Activated CD4-positive, alpha-beta memory T cell treated with anti-CD3 and anti-CD28 coated beads, Interleukin-2, amount 10 ng/mL, durations not matched to agents 7 days and 5 days (primary cell): ENCODE data around the gene ZP1. TPM values are rescaled to one million over a fixed set of nuclear protein-coding genes. Genes with fewer than 3 reads are reported as not detected.

Experiments used
- CTCF ChIA-PET: fragments of 350-600 bp; sonication (Branson Sonifier 250); formaldehyde crosslinking; loops from one replicate; lab custom pipeline; 2021; ENCODE audit warnings: antibody characterized with exemption, inconsistent platforms; lab: Charles Lee
- POLR2A ChIA-PET: fragments of 350-600 bp; sonication (Branson Sonifier 250); formaldehyde crosslinking; loops from one replicate; lab custom pipeline; 2021; ENCODE audit warnings: antibody characterized with exemption; lab: Charles Lee
- DNase-seq: peaks from one replicate; pipeline ENCODE4 v3.0.0-alpha.2; 2020
- H3K27ac Mint-ChIP-seq: one replicate; pipeline ENCODE4 v1.8.0; 2021; ENCODE audit warnings: mild to moderate bottlenecking, mixed read lengths
- H3K27me3 Mint-ChIP-seq: one replicate; pipeline ENCODE4 v1.8.0; 2021; ENCODE audit warnings: mixed read lengths
- H3K36me3 Mint-ChIP-seq: one replicate; pipeline ENCODE4 v1.8.0; 2021; ENCODE audit warnings: low read depth, mixed read lengths
- H3K4me1 Mint-ChIP-seq: one replicate; pipeline ENCODE4 v1.8.0; 2021; ENCODE audit warnings: mixed read lengths
- H3K4me3 Mint-ChIP-seq: one replicate; pipeline ENCODE4 v1.8.0; 2021; ENCODE audit warnings: mild to moderate bottlenecking, mixed read lengths
- H3K9me3 Mint-ChIP-seq: one replicate; pipeline ENCODE4 v1.8.0; 2021; ENCODE audit warnings: mixed read lengths
- total RNA-seq, 2 experiments: library from RNA; stranded (reverse); gene quantifications; one replicate each; pipeline ENCODE4 v1.2.3, GENCODE V29; 2021

Gene ZP1
- total RNA-seq, 2 experiments from 2014 or later, result 0.18 TPM; not detected in 1

- H3K27me3 Mint-ChIP-seq, result peaks cover 16% of the 10 kb centered on the region
- CTCF ChIA-PET, result interaction anchor here (0.9 to 4.9 kb wide), 13 partner anchors 10 to 603 kb away, joined by 3 to 52 read pairs (median 5); partner anchors contain the start of genes CYB561A3, PRPF19 and TMEM138
- H3K9me3 Mint-ChIP-seq, result no peaks in the 10 kb centered on the region
- H3K4me1 Mint-ChIP-seq, result peaks cover 43% of the 10 kb centered on the region
- POLR2A ChIA-PET, result interaction anchor here (0.6 to 4.4 kb wide), 15 partner anchors 8 to 517 kb away, joined by 3 to 66 read pairs (median 4); partner anchors contain the start of genes CPSF7, PRPF19, SDHAF2 and TMEM132A
- no peak for DNase-seq
- no peak overlapping the region for H3K27ac Mint-ChIP-seq
- H3K36me3 Mint-ChIP-seq, result peaks cover 10% of the 10 kb centered on the region
- H3K4me3 Mint-ChIP-seq, result peak overlapping the region; percentile 96
Observed at GRCh38 chr11:60912851-60913528, 45.6 kb downstream of the ZP1 start.

- Mint-ChIP-seq H3K27me3 (peaks cover 7% of the 10 kb centered on the region), H3K27ac (peak within 1 kb of the TSS; percentile 95), H3K4me3 (peak within 1 kb of the TSS; percentile 96), H3K36me3 (peaks cover 10% of the 10 kb centered on the region), H3K4me1 (peaks cover 46% of the 10 kb centered on the region), H3K9me3 (no peaks in the 10 kb centered on the region)
- DNase-seq, result peak; percentile 88
- ChIA-PET POLR2A (interaction anchor here (0.6 to 4.4 kb wide), 17 partner anchors 9 to 516 kb away, joined by 3 to 66 read pairs (median 5); partner anchors contain the start of genes CPSF7, PRPF19, SDHAF2 and TMEM132A), CTCF (interaction anchor here (0.8 to 4.9 kb wide), 17 partner anchors 11 to 602 kb away, joined by 3 to 52 read pairs (median 4); partner anchors contain the start of genes CYB561A3, PRPF19 and TMEM138)
Observed at GRCh38 chr11:60913793-60914632, 46.7 kb downstream of the ZP1 start, which contains the start of gene TMEM109. Gene TMEM109, plus strand, starts transcription at chr11:60914158. Its CDS starts 5,536 bp downstream, at chr11:60919694.

- no peaks in the 10 kb centered on the region for H3K27me3 Mint-ChIP-seq
- CTCF ChIA-PET, result interaction anchor here (0.8 to 4.9 kb wide), 26 partner anchors 7 to 273 kb away, joined by 3 to 52 read pairs (median 4); partner anchors contain the start of gene PRPF19
- peaks cover 48% of the 10 kb centered on the region for H3K4me1 Mint-ChIP-seq
- H3K4me3 Mint-ChIP-seq, result peak overlapping the region; percentile 96
- DNase-seq, result peak; percentile 44
- H3K36me3 Mint-ChIP-seq, result peaks cover 12% of the 10 kb centered on the region
- POLR2A ChIA-PET, result interaction anchor here (0.8 to 4.4 kb wide), 18 partner anchors 9 to 477 kb away, joined by 3 to 66 read pairs (median 5); partner anchors contain the start of genes CYB561A3, PRPF19, TMEM132A and TMEM138
- peak overlapping the region; percentile 90 for H3K27ac Mint-ChIP-seq
- H3K9me3 Mint-ChIP-seq, result no peaks in the 10 kb centered on the region
Observed at GRCh38 chr11:60914633-60915247, 47.4 kb downstream of the ZP1 start.

GRCh38 chr11:60915248-60915914 lies 48.0 kb downstream of the ZP1 start:
- Mint-ChIP-seq H3K9me3 (no peaks in the 10 kb centered on the region), H3K4me3 (peak overlapping the region; percentile 96), H3K4me1 (peaks cover 48% of the 10 kb centered on the region), H3K27me3 (no peaks in the 10 kb centered on the region), H3K36me3 (peaks cover 19% of the 10 kb centered on the region), H3K27ac (peak overlapping the region; percentile 90)
- ChIA-PET POLR2A (interaction anchor here (0.6 to 4.4 kb wide), 23 partner anchors 9 to 476 kb away, joined by 3 to 66 read pairs (median 5); partner anchors contain the start of genes CYB561A3, PRPF19, TMEM132A and TMEM138), CTCF (interaction anchor here (0.7 to 4.9 kb wide), 28 partner anchors 8 to 272 kb away, joined by 3 to 52 read pairs (median 3); partner anchors contain the start of gene PRPF19)
- peak; percentile 84 for DNase-seq

GRCh38 chr11:60916669-60917206 lies 49.4 kb downstream of the ZP1 start:
- no peaks in the 10 kb centered on the region for H3K27me3 Mint-ChIP-seq
- H3K36me3 Mint-ChIP-seq, result peaks cover 32% of the 10 kb centered on the region
- H3K27ac Mint-ChIP-seq, result no peak overlapping the region
- no peaks in the 10 kb centered on the region for H3K9me3 Mint-ChIP-seq
- CTCF ChIA-PET, result interaction anchor here (0.5 to 2.2 kb wide), 4 partner anchors 13 to 271 kb away, joined by 3 to 9 read pairs (median 3); no protein-coding TSS in a partner anchor
- peaks cover 43% of the 10 kb centered on the region for H3K4me1 Mint-ChIP-seq
- no peak overlapping the region for H3K4me3 Mint-ChIP-seq
- POLR2A ChIA-PET, result interaction anchor here (1.1 to 4.4 kb wide), 4 partner anchors 12 to 475 kb away, joined by 3 to 66 read pairs (median 4); partner anchors contain the start of genes PRPF19 and VPS37C
- DNase-seq, result no peak

GRCh38 chr11:60917267-60917666 lies 49.9 kb downstream of the ZP1 start:
- H3K36me3 Mint-ChIP-seq, result peaks cover 34% of the 10 kb centered on the region
- CTCF ChIA-PET, result interaction anchor here (0.5 to 0.6 kb wide), 2 partner anchors 55 to 261 kb away, joined by 3 read pairs; no protein-coding TSS in a partner anchor
- H3K27ac Mint-ChIP-seq, result no peak overlapping the region
- peaks cover 38% of the 10 kb centered on the region for H3K4me1 Mint-ChIP-seq
- H3K4me3 Mint-ChIP-seq, result no peak overlapping the region
- no peak for DNase-seq
- POLR2A ChIA-PET, result interaction anchor here (1.3 kb wide), 1 partner anchor 125 kb away, joined by 5 read pairs; no protein-coding TSS in a partner anchor
- no peaks in the 10 kb centered on the region for H3K9me3 Mint-ChIP-seq
- H3K27me3 Mint-ChIP-seq, result no peaks in the 10 kb centered on the region

GRCh38 chr11:60918251-60918938 lies 51.1 kb downstream of the ZP1 start:
- peaks cover 46% of the 10 kb centered on the region for H3K36me3 Mint-ChIP-seq

GRCh38 chr11:60918939-60919265 lies 51.6 kb downstream of the ZP1 start:
- ChIA-PET POLR2A (interaction anchor here (1.1 kb wide), 1 partner anchor 10 kb away, joined by 3 read pairs; no protein-coding TSS in a partner anchor), CTCF (interaction anchor here (0.7 kb wide), 1 partner anchor 11 kb away, joined by 3 read pairs; no protein-coding TSS in a partner anchor)
- Mint-ChIP-seq H3K36me3 (peaks cover 48% of the 10 kb centered on the region), H3K27me3 (peaks cover under 1% of the 10 kb centered on the region), H3K9me3 (no peaks in the 10 kb centered on the region), H3K27ac (no peak overlapping the region), H3K4me3 (no peak overlapping the region), H3K4me1 (peaks cover 27% of the 10 kb centered on the region)
- no peak for DNase-seq

More at GRCh38 chr11:60918251-60918938, 51.1 kb downstream of the ZP1 start:
- Mint-ChIP-seq H3K27ac (no peak overlapping the region), H3K4me3 (no peak overlapping the region), H3K27me3 (no peaks in the 10 kb centered on the region), H3K9me3 (no peaks in the 10 kb centered on the region), H3K4me1 (peaks cover 29% of the 10 kb centered on the region)
- POLR2A ChIA-PET, result interaction anchor here (0.5 to 1.3 kb wide), 2 partner anchors 124 to 130 kb away, joined by 3 to 5 read pairs; no protein-coding TSS in a partner anchor
- CTCF ChIA-PET, result no interaction called here
- no peak for DNase-seq

GRCh38 chr11:60919320-60919719 lies 52.0 kb downstream of the ZP1 start:
- ChIA-PET CTCF (interaction anchor here (0.7 kb wide), 1 partner anchor 11 kb away, joined by 3 read pairs; no protein-coding TSS in a partner anchor), POLR2A (interaction anchor here (1.1 kb wide), 1 partner anchor 9 kb away, joined by 3 read pairs; no protein-coding TSS in a partner anchor)
- no peaks in the 10 kb centered on the region for H3K9me3 Mint-ChIP-seq
- no peak for DNase-seq
- peaks cover 30% of the 10 kb centered on the region for H3K4me1 Mint-ChIP-seq
- H3K36me3 Mint-ChIP-seq, result peaks cover 46% of the 10 kb centered on the region
- H3K4me3 Mint-ChIP-seq, result no peak overlapping the region
- H3K27me3 Mint-ChIP-seq, result peaks cover 3% of the 10 kb centered on the region
- no peak overlapping the region for H3K27ac Mint-ChIP-seq

- CTCF ChIA-PET, result no interaction called here
- Mint-ChIP-seq H3K27me3 (peaks cover 4% of the 10 kb centered on the region), H3K27ac (no peak overlapping the region), H3K36me3 (peaks cover 46% of the 10 kb centered on the region), H3K4me1 (peaks cover 30% of the 10 kb centered on the region), H3K4me3 (no peak overlapping the region), H3K9me3 (no peaks in the 10 kb centered on the region)
- no peak for DNase-seq
- POLR2A ChIA-PET, result interaction anchor here (1.1 kb wide), 1 partner anchor 9 kb away, joined by 3 read pairs; no protein-coding TSS in a partner anchor
Observed at GRCh38 chr11:60919956-60920355, 52.6 kb downstream of the ZP1 start.
